Mucosa of descending colon (tissue), 3 donors: ENCODE measurements around the gene RAB6A. TPM values are rescaled to one million over a fixed set of nuclear protein-coding genes. Genes with fewer than 3 reads are reported as not detected.

ENCODE experiments used
- ATAC-seq: fragments of 200-7000 bp; cut with Tn5 transposase; one replicate; pipeline ENCODE4 v1.9.1; 2020; ENCODE audit warnings: mild to moderate bottlenecking, moderate library complexity
- DNase-seq, 3 donors: peaks; one replicate each; pipeline ENCODE4 v3.0.0-alpha.2; 2020
- H3K36me3 ChIP-seq: fragments of 200-600 bp; one replicate; pipeline ENCODE4 v1.8.0; 2021; ENCODE audit warnings: low read depth, mild to moderate bottlenecking
- H3K4me1 ChIP-seq: fragments of 200-600 bp; one replicate; pipeline ENCODE4 v1.8.0; 2021; ENCODE audit warnings: low read depth, mild to moderate bottlenecking
- H3K4me3 ChIP-seq: fragments of 200-600 bp; one replicate; pipeline ENCODE4 v1.8.0; 2021; ENCODE audit warnings: mild to moderate bottlenecking
- H3K9me3 ChIP-seq: fragments of 200-600 bp; one replicate; pipeline ENCODE4 v1.8.0; 2021; ENCODE audit warnings: mild to moderate bottlenecking
- CTCF ChIP-seq: fragments of 200-600 bp; IDR thresholded peaks from one replicate; pipeline ENCODE4 v1.8.0; 2022; ENCODE audit warnings: antibody characterized with exemption, mild to moderate bottlenecking
- intact Hi-C, 2 donors: fragments of 100-400 bp; cut with DNase I in 1 of 2; cut with micrococcal nuclease in 1 of 2; formaldehyde crosslinking; loops; one replicate each; pipeline versions ENCODE4 v1.11.0 to v1.11.1; 2022; cut with DNase I, micrococcal nuclease
- total RNA-seq, 3 donors: library from RNA; stranded (reverse); fragmentation: NEBNext Ultra II Directional in 2 of 3; extraction: Animal tissue kit (Norgen Biotek cat#: 25700) in 2 of 3; gene quantifications; one replicate each; pipeline versions ENCODE4 v1.2.1 to v1.2.4, GENCODE V29; 2021 to 2023
- donor health status: DM: no; HTN: no; CAD: no; lungs with moderate emphysema.
- donor health status: DM: no; HTN: no; CAD: no.
- donor health status: DM: no; HTN: yes; CAD: no.

Gene RAB6A
- total RNA-seq, 3 donors from 2014 or later, result 138 to 140 (median 139) TPM

- Histone ChIP-seq H3K36me3 (no peaks in the 10 kb centered on the region), H3K9me3 (no peaks in the 10 kb centered on the region), H3K4me1 (peaks cover 10% of the 10 kb centered on the region), H3K4me3 (no peak overlapping the region)
- intact Hi-C loops, result loop anchor here in 1 of 2 donors (5.0 kb wide), 1 partner anchor 37 kb away; no protein-coding TSS in a partner anchor
- no peak for DNase-seq
- ATAC-seq, result no peak
- no peak for TF ChIP-seq CTCF
Measured at GRCh38 chr11:73663604-73664495, 97.0 kb downstream of the RAB6A start.

GRCh38 chr11:73662445-73663157 is 98.3 kb downstream of the RAB6A start:
- ATAC-seq (no peak), DNase-seq (no peak)
- intact Hi-C loops, result loop anchor here in 1 of 2 donors (5.0 kb wide), 1 partner anchor 35 kb away; no protein-coding TSS in a partner anchor
- Histone ChIP-seq H3K4me3 (no peak overlapping the region), H3K9me3 (no peaks in the 10 kb centered on the region), H3K36me3 (no peaks in the 10 kb centered on the region), H3K4me1 (peaks cover 10% of the 10 kb centered on the region)
- TF ChIP-seq CTCF, result no peak

DNA sequence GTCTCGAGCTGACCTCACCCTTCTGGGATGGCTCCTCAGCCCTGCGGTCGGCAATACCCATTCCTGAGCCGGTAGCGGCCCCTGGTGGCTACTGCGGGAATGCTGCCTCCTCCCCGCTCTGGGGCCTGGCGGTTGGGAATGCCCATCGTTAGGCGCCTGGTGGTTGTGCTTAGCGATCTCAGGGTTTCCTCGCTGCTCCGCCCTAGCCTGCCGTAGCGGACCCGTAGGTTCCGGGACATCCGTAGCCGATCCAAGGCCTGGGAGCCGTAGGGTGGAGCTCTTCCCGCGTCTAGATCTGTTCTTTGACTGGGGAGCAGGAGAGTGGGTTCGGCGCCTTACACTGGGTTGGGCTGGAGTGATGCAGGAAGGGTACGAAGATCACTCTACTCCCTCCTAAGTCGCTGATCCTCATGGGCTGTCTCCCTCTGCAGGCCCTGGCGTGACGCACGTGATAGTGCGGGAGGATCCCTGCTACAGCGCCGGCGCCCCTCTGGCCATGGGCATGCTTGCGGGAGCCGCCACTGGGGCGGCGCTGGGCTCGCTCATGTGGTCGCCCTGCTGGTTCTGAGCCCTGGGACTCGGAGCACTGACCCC is 99.7 kb downstream of the RAB6A start:
- intact Hi-C loops, result loop anchor here in 1 of 2 donors (5.0 kb wide), 1 partner anchor 34 kb away; no protein-coding TSS in a partner anchor
- ATAC-seq, result peak; percentile 97
- Histone ChIP-seq H3K36me3 (no peaks in the 10 kb centered on the region), H3K4me3 (no peak overlapping the region), H3K9me3 (no peaks in the 10 kb centered on the region), H3K4me1 (peaks cover 10% of the 10 kb centered on the region)
- TF ChIP-seq CTCF, result peak; percentile 94
- peak; percentile 87 to 95 (median 92) for DNase-seq

- intact Hi-C loops, result loop anchor here in 1 of 2 donors (5.0 kb wide), 1 partner anchor 33 kb away; no protein-coding TSS in a partner anchor
- peak in 1 of 3 donors; percentile 48 for DNase-seq
- H3K4me1 ChIP-seq, result peaks cover 10% of the 10 kb centered on the region
- no peak for TF ChIP-seq CTCF
- H3K36me3 ChIP-seq, result no peaks in the 10 kb centered on the region
- H3K4me3 ChIP-seq, result no peak overlapping the region
- no peaks in the 10 kb centered on the region for H3K9me3 ChIP-seq
- no peak for ATAC-seq
Measured at GRCh38 chr11:73660497-73661034, 100.3 kb downstream of the RAB6A start.

DNA sequence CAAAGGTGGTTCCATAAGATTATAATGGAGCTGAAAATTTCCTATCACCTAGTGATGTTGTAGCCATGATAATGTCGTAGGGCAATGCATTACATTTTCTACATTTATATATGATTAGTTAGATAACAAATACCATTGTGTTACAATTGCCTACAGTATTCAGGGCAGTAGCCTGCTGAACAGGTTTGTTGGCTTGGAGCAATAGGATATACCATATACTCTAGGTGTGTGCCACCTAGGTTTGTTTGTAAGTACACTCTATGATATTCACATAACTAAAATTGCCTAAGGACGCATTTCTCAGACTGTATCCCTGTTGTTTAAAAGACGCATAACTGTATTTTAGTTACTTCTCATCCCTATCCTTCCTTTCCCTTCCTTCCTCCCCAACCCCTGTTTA is 100.9 kb downstream of the RAB6A start:
- Histone ChIP-seq H3K9me3 (no peaks in the 10 kb centered on the region), H3K4me1 (peaks cover 10% of the 10 kb centered on the region), H3K36me3 (no peaks in the 10 kb centered on the region), H3K4me3 (no peak overlapping the region)
- peak; percentile 56 for ATAC-seq
- intact Hi-C loops, result loop anchor here in 1 of 2 donors (5.0 kb wide), 1 partner anchor 33 kb away; no protein-coding TSS in a partner anchor
- TF ChIP-seq CTCF, result no peak
- DNase-seq, result peak in 1 of 3 donors; percentile 69
